ENCODE data around the gene GAB2.

DNA sequence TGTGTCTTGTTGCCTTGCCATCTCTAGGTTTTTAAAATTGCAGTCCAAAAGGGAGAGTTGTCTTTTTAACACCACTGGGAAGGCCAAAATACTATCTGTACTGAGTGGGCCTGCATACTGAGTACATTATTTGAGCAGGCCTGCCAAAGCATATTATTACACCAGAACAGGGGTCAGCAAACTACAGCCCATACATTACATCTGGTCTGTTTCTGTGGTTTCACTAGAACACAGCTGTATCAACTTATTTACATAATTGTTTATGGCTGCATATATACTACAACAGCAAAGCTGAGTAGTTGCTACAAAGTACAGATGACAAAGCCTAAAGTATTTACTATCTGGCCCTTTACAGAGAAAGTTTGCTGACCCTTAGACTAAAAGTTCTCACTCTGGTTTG lies 154.9 kb downstream of the GAB2 start:
- TF ChIP-seq GATA1 (IDR thresholded peaks at IDR 0.05; ENCODE audit: low read depth, low read length) (no peak), POLR2A (IDR thresholded peaks at IDR 0.05; ENCODE audit: low read length) (no peak)

Measured in erythroblast (primary cell).